DMS 273 (cell line): Measurements from ENCODE around the gene ARPC5.
A peak's percentile ranks its signal among the peaks of the same experiment; 100 is the strongest.

Experiments
- DNase-seq: peaks from one replicate; lab custom pipeline; 2025; ENCODE audit not compliant: unreplicated experiment; lab: John Stamatoyannopoulos, UW

ARPC5 gene

GRCh38 chr1:183589384-183589783, 46.2 kb downstream of the ARPC5 start:
- no peak for DNase-seq

GRCh38 chr1:183588827-183589226, 46.8 kb downstream of the ARPC5 start:
- DNase-seq, result no peak

GRCh38 chr1:183586926-183587325, 48.7 kb downstream of the ARPC5 start:
- DNase-seq, result no peak

- no peak for DNase-seq
Measured at GRCh38 chr1:183586455-183586854, 49.1 kb downstream of the ARPC5 start.

- DNase-seq, result no peak
Measured at GRCh38 chr1:183585038-183585437, 50.5 kb downstream of the ARPC5 start.

- DNase-seq, result no peak
Measured at GRCh38 chr1:183584147-183584546, 51.4 kb downstream of the ARPC5 start.

DNA sequence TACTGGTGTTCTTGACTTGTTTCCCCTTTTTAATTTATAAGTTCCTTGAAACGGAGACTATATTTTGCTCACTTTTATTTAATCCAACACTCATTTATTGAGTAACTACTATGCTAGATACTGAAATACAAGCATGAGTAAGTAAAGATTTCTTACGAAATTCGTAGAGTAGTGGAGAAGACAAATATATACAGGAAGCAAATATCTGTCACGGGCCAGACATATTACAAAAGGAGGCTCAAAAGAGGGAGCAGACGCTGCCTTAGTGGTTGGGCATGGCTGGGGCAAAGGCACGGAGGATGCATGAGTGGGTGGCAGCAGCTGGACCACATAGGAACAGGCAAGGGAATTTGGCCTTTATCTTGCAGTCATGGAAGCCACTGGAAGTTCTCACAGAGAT, 52.1 kb downstream of the ARPC5 start:
- DNase-seq, result no peak

DNA sequence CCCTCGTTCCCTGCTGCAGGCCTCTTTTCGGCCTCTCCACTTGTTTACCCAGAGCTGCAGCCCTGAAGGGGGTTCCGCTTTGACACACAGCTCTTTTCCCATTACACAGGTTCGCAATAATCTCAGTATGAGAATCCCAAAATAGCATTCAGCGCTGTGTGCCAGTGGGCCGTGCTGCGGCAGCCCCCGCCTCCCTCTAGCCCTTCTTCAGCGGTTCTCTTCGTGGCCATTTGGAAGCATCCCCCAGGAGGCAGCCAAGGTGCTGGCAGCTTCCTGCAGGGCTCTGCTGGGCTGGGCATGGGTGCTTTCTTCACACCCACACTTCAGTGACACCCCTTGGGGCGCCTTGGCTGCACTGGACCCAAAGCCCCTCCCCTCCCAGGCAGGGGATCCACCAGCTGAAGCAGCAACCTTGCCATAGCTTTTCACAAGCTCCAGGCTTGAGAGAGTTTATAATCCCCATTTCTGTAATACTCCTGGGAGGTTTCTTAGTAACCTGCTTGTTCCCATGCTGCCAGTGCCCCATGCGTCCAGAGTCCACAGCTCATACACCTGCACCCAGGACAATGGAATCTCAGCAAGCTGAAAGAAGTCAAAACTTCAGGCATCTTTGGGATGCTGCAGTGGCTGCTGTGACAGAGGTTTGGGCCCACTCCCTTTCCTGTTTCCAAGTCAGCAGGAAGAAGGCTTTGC, 53.4 kb downstream of the ARPC5 start:
- DNase-seq, result no peak

DNA sequence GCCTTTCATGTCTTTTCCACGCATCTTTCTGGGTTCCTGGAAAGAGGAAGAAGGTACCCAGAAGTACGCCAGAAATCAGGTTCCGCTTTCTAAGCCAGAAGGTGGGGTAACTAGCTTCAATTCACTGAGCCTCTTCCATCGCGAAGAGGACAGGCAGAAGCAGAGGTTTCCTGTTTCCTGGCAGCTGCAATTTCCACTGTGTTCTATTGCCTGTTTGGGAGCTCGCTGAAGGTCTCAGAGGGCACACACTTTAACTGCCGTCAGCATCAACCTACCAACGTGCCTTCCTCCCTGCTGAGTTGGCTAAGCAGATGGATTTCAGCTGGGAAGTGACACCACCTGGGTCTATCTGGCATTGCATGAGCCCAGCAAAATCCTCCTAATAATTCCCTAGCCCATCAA, 55.3 kb downstream of the ARPC5 start:
- peak; percentile 81 for DNase-seq

DNA sequence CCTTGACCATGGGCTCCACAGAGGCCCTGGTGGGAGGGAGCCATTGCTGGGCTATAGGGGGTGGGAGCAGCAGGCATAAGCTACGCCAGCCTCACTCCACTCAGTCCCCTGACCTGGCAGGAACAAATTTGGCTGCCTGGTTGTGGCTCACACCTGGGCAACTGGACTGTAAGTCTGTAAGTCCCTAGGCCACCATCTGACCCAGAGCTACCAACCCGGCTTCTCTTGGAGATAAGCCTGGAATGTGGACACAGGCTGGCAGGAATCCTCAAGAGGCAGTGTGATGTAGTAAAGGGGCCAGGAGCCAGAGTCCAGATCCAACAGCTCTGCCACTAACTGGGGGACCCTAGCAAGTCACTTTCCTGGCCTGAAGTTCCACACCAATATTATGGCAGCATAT, 56.7 kb downstream of the ARPC5 start:
- no peak for DNase-seq

- DNase-seq, result no peak
Measured at GRCh38 chr1:183577897-183578465, 57.6 kb downstream of the ARPC5 start.

- DNase-seq, result no peak
Measured at GRCh38 chr1:183576537-183576936, 59.0 kb downstream of the ARPC5 start.

GRCh38 chr1:183575606-183576005, 60.0 kb downstream of the ARPC5 start:
- DNase-seq, result no peak

- DNase-seq, result no peak
Measured at GRCh38 chr1:183572721-183573120, 62.9 kb downstream of the ARPC5 start.

GRCh38 chr1:183571678-183572268, 63.8 kb downstream of the ARPC5 start:
- DNase-seq, result no peak
